ENCODE data around the gene ALDOC.
"Not testable (repeated sequence)": the region's sequence is repeated elsewhere in the genome, so short reads cannot be mapped to it uniquely, and the experiment has no call there.

ALDOC gene

GRCh38 chr17:28580959-28581358, 4.3 kb upstream of the ALDOC start:
- no peak for DNase-seq

- no peak for DNase-seq
Measured at GRCh38 chr17:28579526-28579925, 2.8 kb upstream of the ALDOC start.

- DNase-seq = no peak
Measured at GRCh38 chr17:28578246-28579195, 1.8 kb upstream of the ALDOC start.

- DNase-seq = no peak
Measured at GRCh38 chr17:28577466-28577824, 750 bp upstream of the ALDOC start.

GRCh38 chr17:28576016-28576415, 679 bp downstream of the ALDOC start:
- not testable (repeated sequence) for DNase-seq

GRCh38 chr17:28575126-28575795, 1.4 kb downstream of the ALDOC start:
- DNase-seq = no peak

GRCh38 chr17:28574526-28574925, 2.2 kb downstream of the ALDOC start:
- DNase-seq = no peak

GRCh38 chr17:28573966-28574480, 2.7 kb downstream of the ALDOC start:
- DNase-seq = no peak

- DNase-seq = no peak
Measured at GRCh38 chr17:28573521-28573920, 3.2 kb downstream of the ALDOC start.

GRCh38 chr17:28573040-28573380, 3.7 kb downstream of the ALDOC start:
- no peak for DNase-seq

GRCh38 chr17:28572259-28573039, 4.2 kb downstream of the ALDOC start:
- no peak for DNase-seq

GRCh38 chr17:28571361-28572122, 5.2 kb downstream of the ALDOC start, which contains the start of gene PIGS:
Gene PIGS (minus strand): TSS chr17:28571524. CDS start chr17:28571496, 28 bp downstream.
- DNase-seq = peak; percentile 91

GRCh38 chr17:28570716-28571360, 5.9 kb downstream of the ALDOC start:
- no peak for DNase-seq

- DNase-seq = no peak
Measured at GRCh38 chr17:28569446-28569845, 7.2 kb downstream of the ALDOC start.

- DNase-seq = no peak
Measured at GRCh38 chr17:28567604-28568003, 9.1 kb downstream of the ALDOC start.

GRCh38 chr17:28563475-28563874, 13.2 kb downstream of the ALDOC start:
- DNase-seq = no peak

GRCh38 chr17:28555022-28555421, 21.7 kb downstream of the ALDOC start:
- no peak for DNase-seq

- DNase-seq = no peak
Measured at GRCh38 chr17:28554565-28554964, 22.1 kb downstream of the ALDOC start.

- DNase-seq = no peak
Measured at GRCh38 chr17:28553000-28553505, 23.6 kb downstream of the ALDOC start.

- peak; percentile 50 for DNase-seq
Measured at GRCh38 chr17:28552176-28552999, 24.3 kb downstream of the ALDOC start, which contains the start of gene UNC119. Gene UNC119 (minus strand): TSS chr17:28552624. CDS start chr17:28552557, 67 bp downstream.
